SU-DHL-6 (cell line): Measurements from ENCODE around the gene UBASH3B.

Source experiments
- H2AFZ ChIP-seq: fragments of 200-600 bp; sonication (generic); 2 replicates; pipeline ENCODE4 v1.6.1; 2014; ENCODE audit warnings: low read depth, mild to moderate bottlenecking, moderate library complexity, mixed read lengths, antibody characterized with exemption, low read length; ENCODE audit not compliant: severe bottlenecking
- H3F3A ChIP-seq: fragments of 200-600 bp; shearing (Covaris generic); 2 replicates; pipeline ENCODE4 v1.6.0; 2016; ENCODE audit warnings: antibody characterized with exemption, mild to moderate bottlenecking; ENCODE audit not compliant: insufficient read depth
- H3K27ac ChIP-seq: fragments of 200-600 bp; sonication (generic); 2 replicates; pipeline ENCODE4 v1.5.1; 2016; ENCODE audit warnings: low read depth, mild to moderate bottlenecking, low read length, moderate library complexity, mixed read lengths
- H3K27me3 ChIP-seq: fragments of 200-600 bp; sonication (generic), shearing (Covaris generic); 2 replicates; pipeline ENCODE4 v1.6.0; 2014; ENCODE audit warnings: mild to moderate bottlenecking, low read length
- H3K36me3 ChIP-seq: fragments of 200-600 bp; sonication (generic); 2 replicates; pipeline ENCODE4 v1.6.1; 2014; ENCODE audit warnings: mild to moderate bottlenecking, low read length, mixed read lengths
- H3K4me2 ChIP-seq: fragments of 300-600, 200-600 bp; shearing (Covaris generic), sonication (generic); 2 replicates; pipeline ENCODE4 v1.6.0; 2014; ENCODE audit warnings: low read length, low read depth, mild to moderate bottlenecking; ENCODE audit not compliant: poor library complexity, severe bottlenecking
- H3K4me3 ChIP-seq: fragments of 200-600 bp; sonication (generic); 2 replicates; pipeline ENCODE4 v1.5.1; 2014; ENCODE audit warnings: antibody characterized with exemption, low read length, mild to moderate bottlenecking, mixed read lengths; ENCODE audit not compliant: insufficient read depth, poor library complexity, severe bottlenecking
- H3K79me2 ChIP-seq: fragments of 200-600 bp; sonication (generic); 2 replicates; pipeline ENCODE4 v1.6.1; 2014; ENCODE audit warnings: mild to moderate bottlenecking, low read length, moderate library complexity; ENCODE audit not compliant: insufficient read depth
- H3K9ac ChIP-seq: fragments of 200-600 bp; sonication (generic); 2 replicates; pipeline ENCODE4 v1.7.0; 2014; ENCODE audit warnings: mild to moderate bottlenecking, low read length
- H3K9me2 ChIP-seq: fragments of 200-600 bp; sonication (generic); replicated peaks from 2 replicates; pipeline ENCODE4 v1.6.1; 2014; ENCODE audit warnings: low read length; ENCODE audit not compliant: insufficient read depth
- H3K9me3 ChIP-seq: fragments of 200-600 bp; sonication (generic); 2 replicates; pipeline ENCODE4 v1.6.1; 2014; ENCODE audit warnings: low read length, mixed read lengths; ENCODE audit not compliant: insufficient read depth
- H4K20me1 ChIP-seq: fragments of 200-600 bp; sonication (generic); 2 replicates; pipeline ENCODE4 v1.6.1; 2014; ENCODE audit warnings: low read depth, mild to moderate bottlenecking, antibody characterized with exemption, low read length, moderate library complexity, mixed read lengths
- CTCF ChIP-seq: fragments of 200-600 bp; sonication (generic); IDR thresholded peaks from one replicate; pipeline ENCODE4 v1.5.1; 2017; ENCODE audit warnings: antibody characterized with exemption, mild to moderate bottlenecking, low read length, moderate library complexity; ENCODE audit not compliant: insufficient read depth, poor library complexity, severe bottlenecking
- EZH2phosphoT487 ChIP-seq: fragments of 200-600 bp; sonication (generic), shearing (Covaris generic); conservative IDR thresholded peaks from 2 replicates; pipeline ENCODE4 v1.6.1; 2018; ENCODE audit warnings: mild to moderate bottlenecking, antibody characterized with exemption, low read length, moderate library complexity, mixed read lengths

Gene UBASH3B

GRCh38 chr11:122780296-122780949 is 124.9 kb downstream of the UBASH3B start:
- no peaks in the 10 kb centered on the region for H3K9me2 ChIP-seq
- TF ChIP-seq EZH2phosphoT487 (no peak), CTCF (no peak)
- no peak overlapping the region for H2AFZ ChIP-seq
- no peaks in the 10 kb centered on the region for H3K79me2 ChIP-seq
- no peak overlapping the region for H3K9ac ChIP-seq
- H3K4me2 ChIP-seq = no peak overlapping the region
- H3K36me3 ChIP-seq = no peaks in the 10 kb centered on the region
- no peaks in the 10 kb centered on the region for H3K9me3 ChIP-seq
- no peaks in the 10 kb centered on the region for H3F3A ChIP-seq
- H3K4me3 ChIP-seq = no peak overlapping the region
- no peaks in the 10 kb centered on the region for H3K27me3 ChIP-seq
- no peak overlapping the region for H3K27ac ChIP-seq
- no peaks in the 10 kb centered on the region for H4K20me1 ChIP-seq

- Histone ChIP-seq H4K20me1 (no peaks in the 10 kb centered on the region), H3K4me3 (no peak overlapping the region), H3K27ac (no peak overlapping the region), H3K9me3 (no peaks in the 10 kb centered on the region), H3F3A (no peaks in the 10 kb centered on the region), H3K36me3 (no peaks in the 10 kb centered on the region), H3K4me2 (no peak overlapping the region), H3K27me3 (no peaks in the 10 kb centered on the region), H3K9me2 (no peaks in the 10 kb centered on the region), H3K79me2 (no peaks in the 10 kb centered on the region), H3K9ac (no peak overlapping the region), H2AFZ (no peak overlapping the region)
- TF ChIP-seq CTCF = peak; percentile 70
- no peak for TF ChIP-seq EZH2phosphoT487
These were observed 126.1 kb downstream of the UBASH3B start for GRCh38 chr11:122781378-122782195.

- Histone ChIP-seq H2AFZ (no peak overlapping the region), H3K27ac (no peak overlapping the region), H3F3A (no peaks in the 10 kb centered on the region), H3K9ac (no peak overlapping the region), H3K9me3 (no peaks in the 10 kb centered on the region), H4K20me1 (no peaks in the 10 kb centered on the region), H3K79me2 (no peaks in the 10 kb centered on the region), H3K4me2 (no peak overlapping the region), H3K4me3 (no peak overlapping the region), H3K9me2 (no peaks in the 10 kb centered on the region), H3K36me3 (no peaks in the 10 kb centered on the region), H3K27me3 (no peaks in the 10 kb centered on the region)
- no peak for TF ChIP-seq EZH2phosphoT487
These were observed 126.7 kb downstream of the UBASH3B start for GRCh38 chr11:122782222-122782621.

- Histone ChIP-seq H3K9me2 (no peaks in the 10 kb centered on the region), H3K4me3 (no peak overlapping the region), H2AFZ (no peak overlapping the region), H3K9me3 (no peaks in the 10 kb centered on the region), H3K27ac (no peak overlapping the region), H3K9ac (no peak overlapping the region), H4K20me1 (no peaks in the 10 kb centered on the region), H3K4me2 (no peak overlapping the region), H3K27me3 (no peaks in the 10 kb centered on the region), H3K79me2 (no peaks in the 10 kb centered on the region), H3K36me3 (no peaks in the 10 kb centered on the region), H3F3A (no peaks in the 10 kb centered on the region)
- TF ChIP-seq EZH2phosphoT487 (no peak), CTCF (no peak)
These were observed 128.9 kb downstream of the UBASH3B start for GRCh38 chr11:122784325-122784955.
